GM12878 (cell line): Measurements from ENCODE around the gene ZNF112. TPM values are rescaled to one million over a fixed set of nuclear protein-coding genes. Genes with fewer than 3 reads are reported as not detected.
"Not testable (repeated sequence)": the region's sequence is repeated elsewhere in the genome, so short reads cannot be mapped to it uniquely, and the experiment has no call there.

Experiments
- ATAC-seq: fragments of 200-7000 bp; cut with Tn5 transposase; 3 replicates; pipeline ENCODE4 v1.9.1; 2020; ENCODE audit warnings: mild to moderate bottlenecking, moderate library complexity
- BruUV-seq: library from RNA; stranded (reverse); fragments of 400-500 nt; replicated peaks from 2 replicates; lab custom pipeline; 2021; lab: Mats Ljungman, UMichigan
- CTCF ChIA-PET: fragments of 300-600 bp; sonication (Branson Sonifier 250); formaldehyde crosslinking; extraction: SDS; loops from one replicate; lab custom pipeline; 2021; ENCODE audit warnings: inconsistent platforms; lab: Yijun Ruan, JAX
- POLR2A ChIA-PET: fragments of 350-600 bp; formaldehyde crosslinking; extraction: SDS; loops from one replicate; lab custom pipeline; 2021; ENCODE audit warnings: inconsistent platforms; lab: Charles Lee
- RAD21 ChIA-PET: fragments of 300-600 bp; sonication (Branson Sonifier 250); formaldehyde crosslinking; loops from one replicate; lab custom pipeline; 2023; ENCODE audit warnings: antibody characterized with exemption; ENCODE audit not compliant: unreplicated experiment; lab: Charles Lee
- SMC1A ChIA-PET: fragments of 300-600 bp; sonication (Branson Sonifier 250); formaldehyde crosslinking; loops from one replicate; lab custom pipeline; 2023; ENCODE audit not compliant: unreplicated experiment, uncharacterized antibody; lab: Charles Lee
- DNase-seq: peaks from one replicate; pipeline ENCODE4 v3.0.0-alpha.2; 2011; ENCODE audit warnings: low read depth, low spot score
- FAIRE-seq: peaks from 3 replicates; lab custom pipeline; 2011; peaks lifted over from hg19 to GRCh38; lab: Jason Lieb, UNC
- H2AFZ ChIP-seq: 2 replicates; pipeline ENCODE4 v1.6.0; 2011; ENCODE audit warnings: low read depth, low read length, control low read depth; ENCODE audit not compliant: control insufficient read depth
- H3K27ac ChIP-seq: 2 replicates; pipeline ENCODE4 v1.5.1; 2011; ENCODE audit warnings: control low read depth; ENCODE audit not compliant: control insufficient read depth, insufficient read depth
- H3K27me3 ChIP-seq, 2 experiments: replicated peaks in 1 of 2; 2 replicates each; pipeline versions ENCODE4 v1.6.0 to v1.6.1; 2011; ENCODE audit warnings: low read length in 1 of 2; ENCODE audit not compliant: control insufficient read depth in 2 of 2, insufficient read depth in 2 of 2
- H3K36me3 ChIP-seq, 2 experiments: 2 replicates each; pipeline ENCODE4 v1.5.1; 2011; ENCODE audit warnings: low read length in 1 of 2; ENCODE audit not compliant: control insufficient read depth in 2 of 2, insufficient read depth in 2 of 2
- H3K4me1 ChIP-seq: 2 replicates; pipeline ENCODE4 v1.6.1; 2011; ENCODE audit warnings: mild to moderate bottlenecking, low read length, moderate library complexity, mixed read lengths; ENCODE audit not compliant: control insufficient read depth, insufficient read depth
- H3K4me2 ChIP-seq: 2 replicates; pipeline ENCODE4 v1.6.0; 2011; ENCODE audit warnings: control low read depth; ENCODE audit not compliant: control insufficient read depth, insufficient read depth
- H3K4me3 ChIP-seq: fragments of 200-600 bp; sonication (generic); 2 replicates; pipeline ENCODE4 v1.5.1; 2016
- H3K79me2 ChIP-seq: 2 replicates; pipeline ENCODE4 v1.6.0; 2011; ENCODE audit warnings: low read length; ENCODE audit not compliant: control insufficient read depth, insufficient read depth
- H3K9ac ChIP-seq: 2 replicates; pipeline ENCODE4 v1.8.0; 2011; ENCODE audit warnings: low read length, control low read depth, mixed read lengths; ENCODE audit not compliant: control insufficient read depth, insufficient read depth
- H3K9me3 ChIP-seq: replicated peaks from 3 replicates; pipeline ENCODE4 v1.5.1; 2011; ENCODE audit warnings: mild to moderate bottlenecking, low read length; ENCODE audit not compliant: control insufficient read depth, insufficient read depth
- H4K20me1 ChIP-seq: 2 replicates; pipeline ENCODE4 v1.6.0; 2011; ENCODE audit not compliant: control insufficient read depth, insufficient read depth
- BCL3 ChIP-seq: IDR thresholded peaks from 2 replicates; pipeline ENCODE4 v1.6.1; 2011; ENCODE audit warnings: borderline replicate concordance, low read depth, mild to moderate bottlenecking, moderate library complexity, low read length; ENCODE audit not compliant: insufficient read depth, poor library complexity, severe bottlenecking
- HCFC1 ChIP-seq: fragments of 150-350 bp; IDR thresholded peaks from 2 replicates; pipeline ENCODE4 v1.6.1; 2014; ENCODE audit warnings: low read length
- NR2C1 ChIP-seq: fragments of 450-650 bp; IDR thresholded peaks from 2 replicates; pipeline ENCODE4 v1.6.1; 2017; ENCODE audit warnings: antibody characterized with exemption, mild to moderate bottlenecking, moderate library complexity
- NRF1 ChIP-seq: conservative IDR thresholded peaks from 2 replicates; pipeline ENCODE4 v1.6.1; 2011; ENCODE audit warnings: mild to moderate bottlenecking, low read depth, low read length, improper control_type of control experiment
- POU2F2 ChIP-seq: IDR thresholded peaks from 3 replicates; pipeline ENCODE4 v1.6.1; 2011; ENCODE audit warnings: low read depth, mild to moderate bottlenecking, low read length, borderline replicate concordance
- SIX5 ChIP-seq: IDR thresholded peaks from 2 replicates; pipeline ENCODE4 v1.6.1; 2011; ENCODE audit warnings: mild to moderate bottlenecking, low read depth, low read length, moderate library complexity; ENCODE audit not compliant: severe bottlenecking
- TARDBP ChIP-seq: IDR thresholded peaks from 2 replicates; pipeline ENCODE4 v1.6.1; 2016; ENCODE audit warnings: borderline replicate concordance
- YY1 ChIP-seq: IDR thresholded peaks from 2 replicates; pipeline ENCODE4 v1.6.1; 2011; ENCODE audit warnings: low read depth, mild to moderate bottlenecking, low read length
- WGBS: methylation state at CpG from one replicate; pipeline ENCODE4 v1.1.6; 2016; ENCODE audit warnings: low lambda C conversion rate; ENCODE audit not compliant: insufficient replicate concordance, insufficient coverage; ENCODE audit errors: missing lambda C conversion rate; 5-methylcytosine and 5-hydroxymethylcytosine counted together
- in situ Hi-C: fragments of 300-500 bp; cut with MboI; formaldehyde crosslinking; loops from 9 replicates; pipeline ENCODE4 v1.14.3; 2018; ENCODE audit warnings: mixed read lengths
- intact Hi-C: fragments of 100-400 bp; cut with micrococcal nuclease; formaldehyde crosslinking; loops from one replicate; pipeline ENCODE4 v1.14.2; 2022; ENCODE audit not compliant: unreplicated experiment
- polyA plus RNA-seq, 11 experiments: library from polyadenylated mRNA; depleted of rRNA in 4 of 11; unstranded in 6 of 11; stranded (reverse) in 5 of 11; fragments of >200 nt; fragmentation: Nextera tagmentation in 4 of 11; fragmentation: Illumina TruSeq in 1 of 11; extraction: Ambion mirVana in 4 of 11; extraction: Trizol in 1 of 11; gene quantifications; 1 replicate in 1 of 11; 2 replicates in 10 of 11; pipeline versions ENCODE4 v1.2.1 to v1.2.3, GENCODE V29; 2011 to 2016; ENCODE audit warnings: inconsistent platforms in 2 of 11, missing spikeins in 2 of 11, low read depth in 1 of 11
- total RNA-seq, 4 experiments: library from RNA; depleted of rRNA in 3 of 4; stranded (reverse); fragments of >200 nt in 3 of 4; fragmentation: Illumina TruSeq in 1 of 4; extraction: Trizol in 1 of 4; gene quantifications; 2 replicates each; pipeline versions ENCODE4 v1.2.1 to v1.2.3, GENCODE V29; 2013 to 2021

ZNF112 gene
- total and polyA plus RNA-seq, 10 of the 15 experiments (the other 5 are each of a cell fraction or from before 2014, with no cell fraction given), result 0.03 to 0.25 (median 0.07) TPM; not detected in 4

- ATAC-seq (peak; percentile 84), DNase-seq (peak; percentile 1), FAIRE-seq (no peak)
- CTCF ChIA-PET, result no interaction called here
- POLR2A ChIA-PET, result no interaction called here
- in situ Hi-C loops (no loop called here), intact Hi-C loops (no loop called here)
- H3K4me2 ChIP-seq, result peak within 1 kb of the TSS; percentile 44
- SMC1A ChIA-PET, result no interaction called here
- no peaks in the 10 kb centered on the region for H3K36me3 ChIP-seq
- no peak within 1 kb of the TSS for H3K27ac ChIP-seq
- no peaks in the 10 kb centered on the region for H3K27me3 ChIP-seq
- WGBS, result 37% methylated on average over 43 of the region's 43 CpGs
- RAD21 ChIA-PET, result no interaction called here
- no peaks in the 10 kb centered on the region for H3K4me1 ChIP-seq
- H3K9ac ChIP-seq, result no peak within 1 kb of the TSS
- H3K79me2 ChIP-seq, result no peaks in the 10 kb centered on the region
- peak within 1 kb of the TSS; percentile 60 for H2AFZ ChIP-seq
- no TSS peak for BruUV-seq
- peaks cover 5% of the 10 kb centered on the region; the same call in 2 of the 3 replicates for H3K9me3 ChIP-seq
- TF ChIP-seq SIX5 (peak; percentile 32), HCFC1 (peak; percentile 47), POU2F2 (no peak), BCL3 (no peak), TARDBP (no peak), NR2C1 (peak; percentile 69), NRF1 (0 out of 2 replicates have a peak, but pooled peaks have one; percentile 34), YY1 (peak; percentile 69)
- H3K4me3 ChIP-seq, result 0 out of 2 replicates have a peak within 1 kb of the TSS, but pooled peaks have one; percentile 27
- no peaks in the 10 kb centered on the region for H4K20me1 ChIP-seq
Measured at GRCh38 chr19:44401139-44402115, 44.9 kb upstream of the ZNF112 start, which contains the start of gene ZNF285. TSS of gene ZNF285 (minus strand) at chr19:44401608. CDS start at chr19:44397213, 4,395 bp downstream.

- POLR2A ChIA-PET, RAD21 ChIA-PET: not testable (repeated sequence)
Measured at GRCh38 chr19:44389268-44389667, 32.8 kb upstream of the ZNF112 start.

More at GRCh38 chr19:44389268-44389667, 32.8 kb upstream of the ZNF112 start:
- WGBS, result 15% methylated on average over 4 of the region's 4 CpGs
- H3K4me3 ChIP-seq, in situ Hi-C loops, SMC1A ChIA-PET, intact Hi-C loops, H3K9me3 ChIP-seq, H2AFZ ChIP-seq, H3K9ac ChIP-seq, H3K27me3 ChIP-seq, DNase-seq, BruUV-seq, CTCF ChIA-PET, FAIRE-seq, ATAC-seq, H3K79me2 ChIP-seq, H3K36me3 ChIP-seq, H3K4me1 ChIP-seq, H3K27ac ChIP-seq, H3K4me2 ChIP-seq, H4K20me1 ChIP-seq: not testable (repeated sequence)
